ENCODE results near the gene HOXD10. TPM values are rescaled to one million over a fixed set of nuclear protein-coding genes. Genes with fewer than 3 reads are reported as not detected.
A peak's percentile ranks its signal among the peaks of the same experiment; 100 is the strongest.

Gene HOXD10
- total RNA-seq, 1 donor from 2014 or later = not detected

GRCh38 chr2:176120364-176121189 lies 4.0 kb downstream of the HOXD10 start:
- Histone ChIP-seq H3K27ac (no peak overlapping the region), H3F3A (ENCODE audit: low read depth) (no peaks in the 10 kb centered on the region), H3K9me3 (ENCODE audit: low read depth) (no peaks in the 10 kb centered on the region), H3K4me1 (no peaks in the 10 kb centered on the region), H3K27me3 (peaks cover 100% of the 10 kb centered on the region), H3K36me3 (no peaks in the 10 kb centered on the region), H3K4me3 (no peak overlapping the region), H2AFZ (replicated peaks) (no peak overlapping the region), H3K4me2 (no peak overlapping the region), H4K20me1 (ENCODE audit: low read depth) (peaks cover 87% of the 10 kb centered on the region), H3K9ac (no peak overlapping the region), H3K79me2 (ENCODE audit: low read depth) (no peaks in the 10 kb centered on the region)
- no peak for DNase-seq (ENCODE audit: low spot score)
- Mint-ChIP-seq H3K4me1 (peaks cover 5% of the 10 kb centered on the region), H3K27me3 (ENCODE audit: insufficient read depth, low read depth) (peaks cover 84% of the 10 kb centered on the region), H3K27ac (no peak overlapping the region), H3K9me3 (peaks cover 20% of the 10 kb centered on the region), H3K36me3 (peaks cover 6% of the 10 kb centered on the region), H3K4me3 (no peak overlapping the region)
- TF ChIP-seq EZH2phosphoT487 (IDR thresholded peaks at IDR 0.05) (no peak), EZH2 (IDR thresholded peaks at IDR 0.05) (no peak)
- TF ChIP-seq, protein P1, sequence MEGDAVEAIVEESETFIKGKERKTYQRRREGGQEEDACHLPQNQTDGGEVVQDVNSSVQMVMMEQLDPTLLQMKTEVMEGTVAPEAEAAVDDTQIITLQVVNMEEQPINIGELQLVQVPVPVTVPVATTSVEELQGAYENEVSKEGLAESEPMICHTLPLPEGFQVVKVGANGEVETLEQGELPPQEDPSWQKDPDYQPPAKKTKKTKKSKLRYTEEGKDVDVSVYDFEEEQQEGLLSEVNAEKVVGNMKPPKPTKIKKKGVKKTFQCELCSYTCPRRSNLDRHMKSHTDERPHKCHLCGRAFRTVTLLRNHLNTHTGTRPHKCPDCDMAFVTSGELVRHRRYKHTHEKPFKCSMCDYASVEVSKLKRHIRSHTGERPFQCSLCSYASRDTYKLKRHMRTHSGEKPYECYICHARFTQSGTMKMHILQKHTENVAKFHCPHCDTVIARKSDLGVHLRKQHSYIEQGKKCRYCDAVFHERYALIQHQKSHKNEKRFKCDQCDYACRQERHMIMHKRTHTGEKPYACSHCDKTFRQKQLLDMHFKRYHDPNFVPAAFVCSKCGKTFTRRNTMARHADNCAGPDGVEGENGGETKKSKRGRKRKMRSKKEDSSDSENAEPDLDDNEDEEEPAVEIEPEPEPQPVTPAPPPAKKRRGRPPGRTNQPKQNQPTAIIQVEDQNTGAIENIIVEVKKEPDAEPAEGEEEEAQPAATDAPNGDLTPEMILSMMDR (IDR thresholded peaks at IDR 0.05) = no peak

DNA sequence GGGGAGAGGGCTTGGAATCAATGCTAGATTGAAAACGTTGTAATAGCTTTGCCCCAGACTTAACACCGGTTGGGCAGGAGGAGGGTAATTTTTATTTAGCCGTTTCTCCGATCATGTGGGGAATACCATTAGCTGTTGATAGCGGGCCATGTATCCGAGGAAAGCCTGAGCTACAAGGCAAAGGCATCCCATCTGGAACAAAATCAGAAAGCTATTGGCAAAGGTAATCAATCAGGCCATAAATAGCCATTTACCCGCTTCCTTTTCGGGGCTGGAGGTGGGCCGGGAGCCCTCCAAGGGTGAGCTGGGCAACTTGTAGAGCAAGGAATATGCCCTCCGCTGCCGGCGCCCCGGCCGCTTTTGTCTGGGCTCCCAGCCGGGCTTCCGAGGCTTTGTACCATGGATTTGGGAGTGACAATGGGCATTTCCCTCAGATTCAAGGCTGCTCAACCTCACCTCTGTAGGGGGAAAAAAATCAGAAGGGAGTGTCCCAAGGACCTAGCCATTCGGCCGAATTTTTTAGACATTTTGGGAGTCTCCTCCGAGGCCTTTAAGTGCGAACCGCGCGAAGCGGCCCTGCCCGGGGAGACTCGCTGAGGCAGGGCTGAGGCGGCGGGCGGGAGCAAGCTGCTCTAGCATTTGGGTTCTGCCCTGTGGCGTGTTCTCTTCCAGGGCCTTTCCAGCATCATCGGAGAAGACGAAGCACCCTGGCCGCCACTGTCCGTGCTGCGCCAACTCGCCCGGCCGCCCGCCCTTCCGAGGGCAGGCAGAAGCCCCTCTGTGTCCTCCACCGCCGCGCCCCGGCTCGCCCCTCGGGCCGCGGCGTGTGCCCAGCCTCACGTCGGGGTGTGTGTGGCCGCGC lies 4.8 kb downstream of the HOXD10 start:
- peaks cover 84% of the 10 kb centered on the region for H3K27me3 Mint-ChIP-seq (ENCODE audit: insufficient read depth, low read depth)
- Histone ChIP-seq H4K20me1 (ENCODE audit: low read depth) (peaks cover 87% of the 10 kb centered on the region), H3K4me2 (no peak overlapping the region), H3K27me3 (peaks cover 100% of the 10 kb centered on the region), H3K9me3 (ENCODE audit: low read depth) (no peaks in the 10 kb centered on the region), H3K4me1 (no peaks in the 10 kb centered on the region), H3K27ac (no peak overlapping the region), H3K36me3 (no peaks in the 10 kb centered on the region), H2AFZ (replicated peaks) (no peak overlapping the region), H3K79me2 (ENCODE audit: low read depth) (no peaks in the 10 kb centered on the region), H3K9ac (no peak overlapping the region), H3F3A (ENCODE audit: low read depth) (no peaks in the 10 kb centered on the region), H3K4me3 (no peak overlapping the region)
- DNase-seq (ENCODE audit: low spot score) = no peak
- H3K36me3 Mint-ChIP-seq = peaks cover 6% of the 10 kb centered on the region
- peak overlapping the region; percentile 63 for H3K4me3 Mint-ChIP-seq
- H3K27ac Mint-ChIP-seq = no peak overlapping the region
- H3K4me1 Mint-ChIP-seq = peaks cover 5% of the 10 kb centered on the region
- H3K9me3 Mint-ChIP-seq = peaks cover 17% of the 10 kb centered on the region
- TF ChIP-seq EZH2 (IDR thresholded peaks at IDR 0.05) (peak; percentile 83), EZH2phosphoT487 (IDR thresholded peaks at IDR 0.05) (peak; percentile 91)
- TF ChIP-seq, protein P1 (IDR thresholded peaks at IDR 0.05) = no peak

DNA sequence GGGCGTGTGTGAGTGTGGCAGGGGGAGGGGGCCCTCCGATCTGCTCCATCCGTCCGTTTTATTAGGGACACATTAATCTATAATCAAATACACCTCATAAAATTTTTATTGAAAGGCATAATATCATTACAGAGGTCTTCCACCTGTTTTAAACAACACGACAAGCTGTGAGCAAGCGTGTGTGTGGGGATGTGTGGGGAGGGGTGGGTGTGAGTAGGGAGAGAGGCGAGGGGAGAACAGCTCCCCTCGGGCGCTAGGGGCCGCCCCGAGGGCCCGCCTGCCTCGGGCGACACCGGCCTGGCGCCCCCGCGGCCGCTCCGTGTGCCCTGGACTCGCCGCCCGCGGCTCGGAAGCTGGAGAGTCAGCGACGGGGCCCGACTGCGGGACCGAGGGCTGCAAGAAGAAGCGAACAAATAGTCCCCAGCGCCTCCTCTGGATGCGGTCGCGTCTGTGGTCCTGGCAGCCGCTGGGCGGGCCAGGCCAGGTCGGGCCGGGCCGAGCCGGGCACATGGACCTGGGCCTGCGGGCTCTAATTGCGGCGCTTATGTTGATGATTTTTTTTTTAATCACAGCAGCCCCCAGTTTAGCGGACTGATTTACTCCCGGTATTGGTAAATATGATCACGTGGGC lies 5.6 kb downstream of the HOXD10 start:
- peaks cover 100% of the 10 kb centered on the region for H3K27me3 ChIP-seq
- Mint-ChIP-seq H3K9me3 (peaks cover 10% of the 10 kb centered on the region), H3K4me3 (peak overlapping the region; percentile 81), H3K4me1 (peaks cover 5% of the 10 kb centered on the region), H3K27ac (no peak overlapping the region), H3K27me3 (ENCODE audit: insufficient read depth, low read depth) (peaks cover 84% of the 10 kb centered on the region), H3K36me3 (peaks cover 3% of the 10 kb centered on the region)
- peaks cover 86% of the 10 kb centered on the region for H4K20me1 ChIP-seq (ENCODE audit: low read depth)
- no peaks in the 10 kb centered on the region for H3F3A ChIP-seq (ENCODE audit: low read depth)
- H3K4me1 ChIP-seq = no peaks in the 10 kb centered on the region
- TF ChIP-seq EZH2 (IDR thresholded peaks at IDR 0.05) (peak; percentile 89), EZH2phosphoT487 (IDR thresholded peaks at IDR 0.05) (no peak)
- TF ChIP-seq, protein P1 (IDR thresholded peaks at IDR 0.05) = peak; percentile 14
- no peaks in the 10 kb centered on the region for H3K36me3 ChIP-seq
- H3K79me2 ChIP-seq (ENCODE audit: low read depth) = no peaks in the 10 kb centered on the region
- H3K9me3 ChIP-seq (ENCODE audit: low read depth) = no peaks in the 10 kb centered on the region
- peak overlapping the region; percentile 42 for H3K4me3 ChIP-seq
- H3K27ac ChIP-seq = no peak overlapping the region
- H3K4me2 ChIP-seq = peak overlapping the region; percentile 79
- DNase-seq (ENCODE audit: low spot score) = peak; percentile 65
- H3K9ac ChIP-seq = no peak overlapping the region
- H2AFZ ChIP-seq (replicated peaks) = peak overlapping the region; percentile 68
